UCSD-AML1 (cell line): ENCODE data around the gene MATR3.

ENCODE experiments used
- DNase-seq: peaks from one replicate; lab custom pipeline; 2025; ENCODE audit not compliant: unreplicated experiment; lab: John Stamatoyannopoulos, UW

Gene MATR3

DNA sequence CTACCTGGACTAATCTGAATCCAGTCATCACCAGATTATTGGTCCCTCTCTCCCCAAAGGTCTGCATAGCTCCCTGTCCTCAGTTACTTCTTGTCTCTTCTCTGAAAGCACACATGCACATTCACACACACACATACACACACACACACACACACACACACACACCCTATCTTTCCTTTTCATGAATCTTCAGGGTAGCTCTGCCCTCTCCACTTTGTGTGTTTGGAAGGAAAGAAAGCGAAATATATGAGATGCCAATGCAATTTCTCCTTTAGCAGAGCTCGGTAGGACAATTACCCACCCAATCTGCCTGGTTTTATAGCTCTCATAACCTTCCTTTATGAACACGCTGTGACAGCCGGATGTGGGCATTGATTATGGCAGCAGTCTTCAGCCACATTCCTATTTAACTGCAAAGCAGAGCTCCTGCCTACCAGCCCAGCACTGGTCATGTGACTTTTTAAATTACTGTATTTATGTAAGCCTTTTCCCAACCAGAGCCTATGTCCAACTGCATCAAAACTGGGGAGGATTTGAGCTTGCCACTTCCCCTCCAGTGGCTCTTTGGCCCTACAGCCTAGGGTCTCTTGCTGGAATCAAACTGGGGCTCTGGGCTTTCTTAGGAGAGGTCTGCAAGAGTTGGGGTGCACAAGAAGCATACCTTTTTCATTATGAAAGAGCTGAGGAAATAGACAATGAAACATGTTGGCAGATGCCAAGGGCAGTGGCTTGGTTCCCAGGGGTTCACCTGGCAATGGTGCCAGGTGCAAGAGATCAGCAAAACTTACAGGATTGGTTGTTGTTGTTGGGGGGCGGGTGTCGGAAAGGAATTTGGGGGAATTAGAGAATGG, 20.8 kb upstream of the MATR3 start:
- DNase-seq: peak; percentile 56

DNA sequence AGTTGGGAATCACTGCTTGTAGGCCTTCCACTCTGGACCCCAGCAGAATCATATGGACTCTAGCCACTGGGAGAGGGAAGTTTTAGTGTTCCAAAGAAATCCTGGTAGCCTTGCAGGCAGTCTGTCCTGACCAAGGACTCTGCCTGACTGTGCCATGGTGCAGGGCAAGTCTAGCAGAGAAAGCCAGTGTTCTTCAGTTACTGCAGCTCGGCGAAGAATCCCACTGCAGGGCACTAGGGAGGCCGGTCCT, 20.3 kb upstream of the MATR3 start:
- DNase-seq: no peak

DNA sequence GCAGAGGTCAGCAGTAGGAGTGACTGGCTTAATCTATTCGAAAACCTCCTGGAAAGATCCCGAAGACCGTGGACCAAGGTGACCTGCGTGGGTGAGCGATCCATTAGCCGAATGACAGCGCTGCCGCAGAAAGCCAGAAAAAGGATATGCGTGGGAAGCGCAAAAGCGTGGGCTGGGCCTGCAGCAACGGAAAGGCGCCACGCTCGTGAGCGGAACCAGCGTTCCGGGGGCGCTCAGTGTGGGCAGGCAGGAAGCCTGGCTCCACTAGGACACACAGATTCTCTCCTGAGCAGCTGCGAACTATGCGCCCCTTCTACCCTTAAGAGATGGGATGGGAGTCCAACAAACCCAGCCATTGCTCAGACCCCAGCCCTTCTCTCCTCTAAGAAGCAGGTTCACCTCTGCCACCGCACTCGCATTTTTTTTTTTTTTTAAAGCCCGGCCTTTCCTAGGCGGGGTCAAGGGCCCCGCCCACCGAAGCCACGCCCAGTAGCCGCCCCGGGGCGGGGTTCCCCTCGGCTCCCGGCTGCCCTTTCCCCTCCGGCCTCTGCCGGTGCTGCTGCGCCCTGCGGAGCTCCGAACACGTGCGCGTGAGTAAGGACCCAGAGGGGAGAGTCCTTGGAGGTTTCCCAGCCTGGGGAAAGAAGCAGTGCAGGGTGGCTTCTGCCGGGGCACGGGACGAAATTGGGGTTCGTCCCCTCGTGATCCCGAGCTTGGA, 19.8 kb upstream of the MATR3 start:
- DNase-seq: peak; percentile 93

- DNase-seq: no peak
Measured at GRCh38 chr5:139275536-139275935, 18.0 kb upstream of the MATR3 start.

DNA sequence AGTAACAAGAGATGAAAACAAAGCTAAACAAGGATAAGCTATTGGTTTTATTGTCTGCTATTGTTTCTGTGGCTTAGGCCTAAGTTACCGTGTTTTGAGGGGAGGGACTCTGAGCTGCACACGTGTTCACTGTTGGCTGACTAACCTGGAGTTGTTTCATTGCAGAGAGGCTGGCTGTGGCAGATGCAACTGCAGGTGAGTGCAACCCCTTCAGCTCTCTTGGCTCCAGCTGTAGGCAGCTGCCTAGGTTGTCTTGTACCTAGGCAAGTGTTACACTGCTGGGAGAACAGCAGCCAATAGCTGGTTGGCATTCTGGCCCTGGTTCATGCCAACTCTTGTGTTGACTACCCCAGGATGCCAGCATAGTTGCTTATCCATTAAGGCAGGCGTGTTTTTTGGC, 17.6 kb upstream of the MATR3 start:
- no peak for DNase-seq

DNA sequence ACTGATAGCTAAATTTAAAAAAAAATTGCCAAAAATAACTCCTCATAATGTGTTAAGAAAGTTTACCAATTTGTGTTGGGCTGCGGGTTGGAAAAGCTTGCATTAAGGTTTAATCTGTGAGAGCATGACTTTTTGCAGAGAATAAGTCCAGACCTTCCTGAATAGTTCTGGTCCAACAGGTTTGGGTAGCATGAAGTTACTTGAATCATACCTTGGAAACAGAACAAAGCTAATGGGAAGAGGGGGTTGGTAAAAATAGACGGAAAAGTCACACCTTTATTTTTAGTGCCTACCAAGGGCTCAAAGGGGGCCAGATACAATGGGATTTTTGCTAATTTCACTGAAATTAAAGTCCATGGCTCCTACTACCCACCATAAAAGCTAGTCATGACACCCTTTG, 17.1 kb upstream of the MATR3 start:
- no peak for DNase-seq

DNA sequence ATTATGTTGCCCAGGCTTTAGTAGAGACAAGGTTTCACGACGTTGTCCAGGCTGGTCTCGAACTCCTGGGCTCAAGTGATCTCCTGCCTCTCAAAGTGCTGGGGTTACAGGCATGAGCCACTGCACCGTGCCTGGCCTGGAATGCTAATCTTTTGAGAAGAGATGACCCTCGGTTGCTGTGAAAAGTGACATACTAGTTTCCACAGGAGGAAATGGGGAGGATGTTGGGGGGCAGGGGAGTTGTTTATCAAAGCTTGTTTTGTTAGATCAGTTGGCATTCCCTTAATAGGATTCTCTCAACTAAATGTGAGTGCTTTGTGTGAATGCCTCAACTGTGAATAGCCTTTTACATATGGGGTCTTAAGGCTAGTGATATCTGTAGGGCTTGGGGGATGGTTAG, 16.4 kb upstream of the MATR3 start:
- DNase-seq: no peak

DNA sequence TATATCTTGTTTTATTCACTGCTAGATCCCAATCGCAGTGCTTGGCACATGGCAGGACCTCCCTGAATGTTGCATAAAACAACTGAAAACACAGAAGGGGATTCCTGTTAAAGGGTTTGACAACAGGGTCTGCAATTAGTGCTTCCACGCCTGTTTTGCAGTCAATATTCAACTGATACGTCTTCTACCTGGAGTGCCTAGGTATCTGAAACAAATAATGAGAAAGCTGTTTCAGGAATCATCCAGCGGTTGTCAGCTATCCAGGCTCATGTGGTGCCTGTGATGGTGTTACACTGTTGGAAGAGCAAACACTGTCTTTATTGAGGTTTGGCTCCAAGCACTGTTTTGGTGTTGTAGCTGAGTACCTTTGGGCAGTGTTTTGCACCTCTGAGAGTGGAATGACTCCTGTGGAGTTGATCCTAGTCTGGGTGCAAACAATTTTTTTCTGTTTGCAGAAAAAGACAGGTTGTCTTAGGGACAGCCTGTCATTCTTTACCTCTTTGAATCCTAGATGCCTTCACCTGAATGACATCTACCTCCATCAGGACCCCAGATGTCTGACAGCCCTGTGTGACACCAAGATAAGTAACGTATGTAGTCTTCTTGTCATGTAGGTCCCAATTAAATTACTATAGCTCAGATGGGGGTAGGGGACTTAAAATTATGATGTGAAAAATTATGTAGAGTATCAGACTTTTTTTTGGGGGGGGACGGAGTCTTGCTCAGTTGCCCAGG, 14.8 kb upstream of the MATR3 start:
- no peak for DNase-seq

GRCh38 chr5:139282197-139282557, 11.4 kb upstream of the MATR3 start:
- no peak for DNase-seq

- no peak for DNase-seq
Measured at GRCh38 chr5:139283252-139284166, 10.0 kb upstream of the MATR3 start.

GRCh38 chr5:139284295-139284694, 9.2 kb upstream of the MATR3 start:
- DNase-seq: no peak

DNA sequence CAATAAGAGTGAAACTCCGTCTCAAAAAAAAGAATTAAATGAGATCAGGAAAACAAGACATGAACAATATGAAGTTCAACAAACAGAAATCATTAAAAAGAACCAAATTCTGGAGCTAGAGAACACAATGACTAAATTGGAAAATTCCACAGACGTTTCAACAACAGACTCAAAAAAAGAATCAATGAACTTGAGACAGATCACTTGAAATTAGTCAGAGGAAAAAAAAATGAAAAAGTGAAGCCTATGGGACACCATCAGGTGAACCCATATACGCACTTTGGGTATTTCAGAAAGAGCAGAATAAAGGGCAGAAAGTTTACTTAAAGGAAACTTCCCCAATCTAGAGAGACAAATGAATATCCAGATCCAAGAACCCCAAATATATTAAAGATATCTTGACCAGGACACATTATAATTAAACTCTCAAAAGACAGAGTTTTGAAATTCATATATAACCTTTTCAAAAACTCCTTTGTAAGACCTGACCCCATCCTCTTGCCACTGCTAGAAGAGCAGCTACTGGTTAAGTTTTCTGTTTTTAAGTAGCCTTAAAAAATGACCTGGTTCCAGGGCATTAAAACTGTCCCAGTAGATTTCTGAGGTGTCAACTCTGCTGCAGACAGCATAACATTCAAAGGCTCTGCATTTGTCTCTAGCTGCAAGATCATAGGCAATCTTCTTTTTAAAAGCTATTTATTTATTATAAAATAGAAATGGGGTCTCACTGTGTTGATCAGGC, 7.7 kb upstream of the MATR3 start:
- DNase-seq: no peak

- DNase-seq: no peak
Measured at GRCh38 chr5:139287890-139288635, 5.5 kb upstream of the MATR3 start.

GRCh38 chr5:139291051-139291450, 2.5 kb upstream of the MATR3 start:
- DNase-seq: no peak

GRCh38 chr5:139293202-139293506, 386 bp upstream of the MATR3 start:
- no peak for DNase-seq

DNA sequence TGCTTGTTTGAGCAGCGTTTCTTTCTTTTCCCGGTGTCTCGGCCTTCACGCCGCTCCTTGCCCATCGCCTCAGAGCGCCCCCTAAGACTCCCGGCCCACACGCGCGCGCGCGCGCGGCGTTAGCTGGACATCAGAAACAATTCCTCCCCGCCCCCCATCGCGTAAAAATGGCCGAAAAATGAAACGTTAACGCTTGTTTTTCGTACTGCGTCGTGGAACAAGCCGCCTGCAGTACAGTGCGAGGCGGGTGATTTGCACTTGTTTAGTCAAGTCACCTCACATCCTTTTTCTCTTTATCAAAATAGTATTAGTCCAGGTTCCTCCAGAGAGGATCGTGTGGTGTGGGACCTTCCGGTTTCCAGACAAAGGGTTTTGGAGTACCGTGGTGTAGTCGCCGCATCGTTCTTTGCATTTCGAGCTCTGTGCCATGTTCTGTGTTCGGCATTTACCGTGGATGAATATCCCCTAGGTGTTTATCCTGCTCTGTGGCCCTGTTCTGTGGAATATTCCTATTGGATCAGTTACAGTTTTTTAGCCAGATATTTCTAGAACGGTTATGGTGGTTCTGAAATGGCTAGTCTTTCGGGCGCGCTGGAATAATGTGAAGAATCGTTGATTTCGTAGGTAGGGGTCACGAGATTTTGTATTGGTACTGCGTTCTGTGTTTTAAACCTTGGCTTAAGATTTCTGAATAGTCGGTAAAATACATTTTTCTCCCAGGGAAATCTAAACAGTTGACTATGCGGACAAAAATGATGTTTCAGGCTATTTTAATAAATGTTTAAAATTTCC, 1.0 kb downstream of the MATR3 start:
- DNase-seq: peak; percentile 79

DNA sequence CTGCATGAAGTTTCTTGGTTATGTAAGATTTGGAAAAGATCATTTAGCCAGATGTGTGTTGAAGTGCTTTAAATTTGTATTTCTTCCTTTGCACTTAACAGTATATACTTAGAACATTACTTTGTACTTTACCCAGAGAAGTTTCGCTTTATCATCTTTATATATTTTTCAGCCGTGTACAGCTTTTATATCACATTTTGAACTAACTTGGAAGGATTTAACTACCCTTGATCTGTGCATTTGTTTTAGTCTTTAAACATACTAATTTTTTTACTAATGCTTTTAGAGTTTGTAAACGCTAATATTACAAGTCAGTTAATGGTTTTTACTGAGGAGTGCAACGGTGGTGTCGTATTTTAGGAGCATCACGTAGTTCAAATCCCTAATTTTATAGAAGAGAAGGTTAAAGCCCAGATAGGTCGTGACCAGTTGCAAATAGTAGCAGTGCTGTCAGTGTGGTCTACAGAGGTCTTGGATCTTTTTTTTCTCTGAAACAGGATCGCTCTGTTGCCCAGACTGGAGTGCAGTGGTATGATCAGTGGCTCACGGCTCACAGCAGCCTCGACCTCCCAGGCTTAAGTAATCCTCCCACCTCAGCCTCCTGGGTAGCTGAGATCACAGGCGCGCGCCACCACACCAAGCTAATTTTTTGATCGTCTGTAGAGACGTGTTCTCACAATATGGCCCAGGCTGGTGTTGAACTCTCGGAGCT, 2.0 kb downstream of the MATR3 start:
- DNase-seq: no peak

DNA sequence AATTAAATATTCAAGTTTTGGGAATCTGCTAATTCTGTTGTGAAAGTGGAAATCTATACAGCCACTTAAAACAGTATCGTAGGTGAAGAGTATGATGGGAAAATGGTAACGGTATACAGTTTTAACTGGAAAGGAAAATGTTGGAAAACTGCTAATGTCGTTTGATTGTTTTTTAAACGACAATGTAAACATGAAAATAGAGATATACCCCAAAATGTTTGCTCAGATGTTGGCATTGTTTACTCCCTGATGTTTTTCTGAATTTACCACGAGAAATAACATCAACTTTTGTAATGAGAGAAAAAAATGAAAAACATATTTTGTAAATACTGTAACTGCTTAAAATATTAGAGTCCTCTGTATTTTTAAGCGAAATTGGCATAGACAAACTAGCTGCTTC, 2.7 kb downstream of the MATR3 start:
- no peak for DNase-seq
